HepG2 (cell line): ENCODE results near the gene SMPD1. TPM values are rescaled to one million over a fixed set of nuclear protein-coding genes. Genes with fewer than 3 reads are reported as not detected.

Experiments
- ATF5 ChIP-seq: sonication (generic); formaldehyde crosslinking; IDR thresholded peaks from 2 replicates; pipeline ENCODE4 v1.4.0; 2020; ENCODE audit warnings: mild to moderate bottlenecking, low read depth, missing genetic modification reagents
- CAMTA2 ChIP-seq: sonication (generic); formaldehyde crosslinking; IDR thresholded peaks from 2 replicates; pipeline ENCODE4 v1.4.0; 2020; ENCODE audit warnings: mild to moderate bottlenecking, missing genetic modification reagents, borderline replicate concordance
- CCAR2 ChIP-seq: fragments of 200-400 bp; formaldehyde crosslinking; optimal IDR thresholded peaks from 2 replicates; pipeline ENCODE3; 2018; ENCODE audit warnings: low read depth, mild to moderate bottlenecking, low read length, moderate library complexity
- CEBPG ChIP-seq: IDR thresholded peaks from 2 replicates; pipeline ENCODE4 v1.6.1; 2016
- NONO ChIP-seq, 2 experiments: fragments of 450-650 bp in 1 of 2; sonication (generic) in 1 of 2; formaldehyde crosslinking in 1 of 2; IDR thresholded peaks in 1 of 2; conservative IDR thresholded peaks in 1 of 2; 2 replicates each; pipeline versions ENCODE4 v1.6.1 to v1.8.0; 2017 to 2022; ENCODE audit warnings: mild to moderate bottlenecking in 1 of 2, missing genetic modification reagents in 1 of 2, moderate library complexity in 1 of 2
- RXRA ChIP-seq: sonication (generic); formaldehyde crosslinking; IDR thresholded peaks from 2 replicates; pipeline ENCODE4 v1.5.1; 2020; ENCODE audit warnings: missing genetic modification reagents
- SOX5 ChIP-seq: IDR thresholded peaks from 2 replicates; pipeline ENCODE4 v1.6.1; 2016; ENCODE audit warnings: borderline replicate concordance
- SYNCRIP ChIP-seq: fragments of 200-400 bp; formaldehyde crosslinking; IDR thresholded peaks from 2 replicates; pipeline ENCODE4 v1.6.1; 2018; ENCODE audit warnings: mild to moderate bottlenecking, low read depth, low read length; ENCODE audit not compliant: insufficient read depth
- TFDP2 ChIP-seq: sonication (generic); formaldehyde crosslinking; IDR thresholded peaks from 2 replicates; pipeline ENCODE4 v1.4.0; 2020; ENCODE audit warnings: missing genetic modification reagents
- XBP1 ChIP-seq: sonication (generic); formaldehyde crosslinking; IDR thresholded peaks from 2 replicates; pipeline ENCODE4 v1.5.0; 2020; ENCODE audit warnings: missing genetic modification reagents
- ZBTB10 ChIP-seq: sonication (generic); formaldehyde crosslinking; IDR thresholded peaks from 2 replicates; pipeline ENCODE4 v1.4.0; 2020; ENCODE audit warnings: missing genetic modification reagents, borderline replicate concordance
- ZBTB7A ChIP-seq: sonication (generic); formaldehyde crosslinking; IDR thresholded peaks from 2 replicates; pipeline ENCODE4 v1.8.0; 2022; ENCODE audit warnings: mild to moderate bottlenecking, missing genetic modification reagents
- ZNF30 ChIP-seq: sonication (generic); formaldehyde crosslinking; IDR thresholded peaks from 2 replicates; pipeline ENCODE4 v1.5.0; 2020; ENCODE audit warnings: mild to moderate bottlenecking, missing genetic modification reagents
- ZNF557 ChIP-seq: sonication (generic); formaldehyde crosslinking; IDR thresholded peaks from 2 replicates; pipeline ENCODE4 v1.4.0; 2020; ENCODE audit warnings: missing genetic modification reagents
- ZNF577 ChIP-seq: sonication (generic); formaldehyde crosslinking; IDR thresholded peaks from 2 replicates; pipeline ENCODE4 v1.4.0; 2020; ENCODE audit warnings: mild to moderate bottlenecking, low read depth, missing genetic modification reagents, borderline replicate concordance
- ZNF615 ChIP-seq: sonication (generic); formaldehyde crosslinking; IDR thresholded peaks from 2 replicates; pipeline ENCODE4 v1.5.0; 2020; ENCODE audit warnings: mild to moderate bottlenecking, missing genetic modification reagents, borderline replicate concordance
- ZNF709 ChIP-seq: sonication (generic); formaldehyde crosslinking; IDR thresholded peaks from 2 replicates; pipeline ENCODE4 v1.5.0; 2020; ENCODE audit warnings: mild to moderate bottlenecking, missing genetic modification reagents
- ZNF83 ChIP-seq: sonication (generic); formaldehyde crosslinking; IDR thresholded peaks from 2 replicates; pipeline ENCODE4 v1.4.0; 2020; ENCODE audit warnings: missing genetic modification reagents, mild to moderate bottlenecking, borderline replicate concordance
- polyA plus RNA-seq, 8 experiments: library from polyadenylated mRNA; depleted of rRNA in 3 of 8; stranded (reverse) in 7 of 8; unstranded in 1 of 8; fragments of >200 nt; fragmentation: Illumina TruSeq in 4 of 8; extraction: Trizol in 4 of 8; gene quantifications; 2 replicates each; pipeline versions ENCODE4 v1.2.1 to v1.2.3, GENCODE V29; 2011 to 2016; ENCODE audit warnings: low read depth in 4 of 8, missing spikeins in 1 of 8, mixed read lengths in 1 of 8; ENCODE audit not compliant: insufficient read depth in 1 of 8
- total RNA-seq, 5 experiments: library from RNA; depleted of rRNA; stranded (reverse); fragments of >200 nt; fragmentation: Illumina TruSeq; extraction: Trizol; gene quantifications; 2 replicates each; pipeline ENCODE4 v1.2.3, GENCODE V29; 2016; ENCODE audit warnings: low read depth in 1 of 5
- TF ChIP-seq, protein P1 (sequence below): sonication (generic); formaldehyde crosslinking; IDR thresholded peaks from 2 replicates; pipeline ENCODE4 v1.4.0; 2020; ENCODE audit warnings: missing genetic modification reagents
- TF ChIP-seq, protein P2 (sequence below): sonication (generic); formaldehyde crosslinking; IDR thresholded peaks from 2 replicates; pipeline ENCODE4 v1.8.0; 2022; ENCODE audit warnings: low read depth, missing genetic modification reagents

The SMPD1 gene
- total and polyA plus RNA-seq, 2 of the 13 experiments (the other 11 are each of a cell fraction or from before 2014, with no cell fraction given), result 6.3 to 8.4 TPM

- TF ChIP-seq TFDP2 (CRISPR knock-in tag), result no peak
- no peak for TF ChIP-seq ZNF577 (CRISPR knock-in tag)
- TF ChIP-seq, protein P1, sequence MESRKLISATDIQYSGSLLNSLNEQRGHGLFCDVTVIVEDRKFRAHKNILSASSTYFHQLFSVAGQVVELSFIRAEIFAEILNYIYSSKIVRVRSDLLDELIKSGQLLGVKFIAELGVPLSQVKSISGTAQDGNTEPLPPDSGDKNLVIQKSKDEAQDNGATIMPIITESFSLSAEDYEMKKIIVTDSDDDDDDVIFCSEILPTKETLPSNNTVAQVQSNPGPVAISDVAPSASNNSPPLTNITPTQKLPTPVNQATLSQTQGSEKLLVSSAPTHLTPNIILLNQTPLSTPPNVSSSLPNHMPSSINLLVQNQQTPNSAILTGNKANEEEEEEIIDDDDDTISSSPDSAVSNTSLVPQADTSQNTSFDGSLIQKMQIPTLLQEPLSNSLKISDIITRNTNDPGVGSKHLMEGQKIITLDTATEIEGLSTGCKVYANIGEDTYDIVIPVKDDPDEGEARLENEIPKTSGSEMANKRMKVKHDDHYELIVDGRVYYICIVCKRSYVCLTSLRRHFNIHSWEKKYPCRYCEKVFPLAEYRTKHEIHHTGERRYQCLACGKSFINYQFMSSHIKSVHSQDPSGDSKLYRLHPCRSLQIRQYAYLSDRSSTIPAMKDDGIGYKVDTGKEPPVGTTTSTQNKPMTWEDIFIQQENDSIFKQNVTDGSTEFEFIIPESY (CRISPR knock-in tag), result no peak
- TF ChIP-seq ATF5 (CRISPR knock-in tag), result no peak
- peak; percentile 67; the same call in 1 of the 2 replicates for TF ChIP-seq ZBTB7A (CRISPR knock-in tag)
- TF ChIP-seq CAMTA2 (CRISPR knock-in tag), result 0 out of 2 replicates have a peak, but pooled peaks have one; percentile 49
- no peak for TF ChIP-seq ZNF557 (CRISPR knock-in tag)
- no peak for TF ChIP-seq CCAR2
- TF ChIP-seq ZNF709, result no peak
- no peak for TF ChIP-seq ZBTB10
- TF ChIP-seq, protein P2, sequence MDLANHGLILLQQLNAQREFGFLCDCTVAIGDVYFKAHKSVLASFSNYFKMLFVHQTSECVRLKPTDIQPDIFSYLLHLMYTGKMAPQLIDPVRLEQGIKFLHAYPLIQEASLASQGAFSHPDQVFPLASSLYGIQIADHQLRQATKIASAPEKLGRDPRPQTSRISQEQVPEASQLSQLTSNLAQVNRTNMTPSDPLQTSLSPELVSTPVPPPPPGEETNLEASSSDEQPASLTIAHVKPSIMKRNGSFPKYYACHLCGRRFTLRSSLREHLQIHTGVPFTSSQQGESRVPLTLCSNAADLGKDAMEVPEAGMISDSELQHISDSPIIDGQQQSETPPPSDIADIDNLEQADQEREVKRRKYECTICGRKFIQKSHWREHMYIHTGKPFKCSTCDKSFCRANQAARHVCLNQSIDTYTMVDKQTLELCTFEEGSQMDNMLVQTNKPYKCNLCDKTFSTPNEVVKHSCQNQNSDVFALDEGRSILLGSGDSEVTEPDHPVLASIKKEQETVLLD (CRISPR knock-in tag), result no peak
- TF ChIP-seq SOX5 (CRISPR knock-in tag), result peak; percentile 53; the same call in 1 of the 2 replicates
- no peak for TF ChIP-seq XBP1 (CRISPR knock-in tag)
- TF ChIP-seq SYNCRIP, result no peak
- TF ChIP-seq CEBPG (CRISPR knock-in tag), result peak; percentile 74
- no peak for TF ChIP-seq ZNF83
- peak; percentile 75; the same call in 1 of the 2 replicates for TF ChIP-seq RXRA
- no peak for TF ChIP-seq NONO (IDR thresholded peaks at IDR 0.05)
- peak; percentile 75; the same call in 1 of the 2 replicates for TF ChIP-seq NONO (CRISPR knock-in tag; conservative IDR thresholded peaks at IDR 0.05)
- 0 out of 2 replicates have a peak, but pooled peaks have one; percentile 22 for TF ChIP-seq ZNF615 (CRISPR knock-in tag)
- no peak for TF ChIP-seq ZNF30 (CRISPR knock-in tag)
These were observed 50.7 kb downstream of the SMPD1 start, which contains the start of gene HPX (continued) for GRCh38 chr11:6440906-6441358.
